WTC11 (cell line): ENCODE measurements around the gene F2RL2.

ENCODE experiments used
- CREB1 ChIP-seq: sonication (generic); formaldehyde crosslinking; IDR thresholded peaks from 2 replicates; pipeline ENCODE4 v1.8.0; 2023; ENCODE audit warnings: mild to moderate bottlenecking, missing genetic modification reagents
- CTCF ChIP-seq: fragments of 200-600 bp; IDR thresholded peaks from 2 replicates; pipeline ENCODE4 v1.8.0; 2022; ENCODE audit warnings: antibody characterized with exemption
- E2F5 ChIP-seq: sonication (generic); formaldehyde crosslinking; IDR thresholded peaks from 2 replicates; pipeline ENCODE4 v1.8.1; 2022; ENCODE audit warnings: mild to moderate bottlenecking, moderate library complexity, missing genetic modification reagents
- HMGXB4 ChIP-seq: sonication (generic); formaldehyde crosslinking; IDR thresholded peaks from 2 replicates; pipeline ENCODE4 v1.8.1; 2023; ENCODE audit warnings: mild to moderate bottlenecking, moderate library complexity, missing genetic modification reagents
- NFYB ChIP-seq: sonication (generic); formaldehyde crosslinking; conservative IDR thresholded peaks from 2 replicates; pipeline ENCODE4 v1.8.0; 2022; ENCODE audit warnings: low read depth, missing genetic modification reagents
- NR2C2 ChIP-seq: sonication (generic); formaldehyde crosslinking; IDR thresholded peaks from 2 replicates; pipeline ENCODE4 v1.8.0; 2022; ENCODE audit warnings: mild to moderate bottlenecking, missing genetic modification reagents
- PRDM15 ChIP-seq: sonication (generic); formaldehyde crosslinking; IDR thresholded peaks from 2 replicates; pipeline ENCODE4 v1.8.0; 2022; ENCODE audit warnings: missing genetic modification reagents
- SP1 ChIP-seq: sonication (generic); formaldehyde crosslinking; conservative IDR thresholded peaks from 2 replicates; pipeline ENCODE4 v1.8.1; 2022; ENCODE audit warnings: missing genetic modification reagents
- ZNF219 ChIP-seq: sonication (generic); formaldehyde crosslinking; IDR thresholded peaks from 2 replicates; pipeline ENCODE4 v1.8.0; 2023; ENCODE audit warnings: missing genetic modification reagents, mild to moderate bottlenecking, borderline replicate concordance
- ZNF263 ChIP-seq: sonication (generic); formaldehyde crosslinking; IDR thresholded peaks from 2 replicates; pipeline ENCODE4 v1.8.1; 2022; ENCODE audit warnings: low read depth, mild to moderate bottlenecking, moderate library complexity, missing genetic modification reagents
- TF ChIP-seq, protein P1 (sequence below): sonication (generic); formaldehyde crosslinking; IDR thresholded peaks from 2 replicates; pipeline ENCODE4 v1.8.0; 2022; ENCODE audit warnings: mild to moderate bottlenecking, missing genetic modification reagents
- TF ChIP-seq, protein P2 (sequence below): sonication (generic); formaldehyde crosslinking; IDR thresholded peaks from 2 replicates; pipeline ENCODE4 v1.8.0; 2023; ENCODE audit warnings: mild to moderate bottlenecking, missing genetic modification reagents

- TF ChIP-seq PRDM15 (CRISPR knock-in tag) (no peak), E2F5 (no peak), SP1 (CRISPR knock-in tag) (no peak), CTCF (no peak), NR2C2 (CRISPR knock-in tag) (no peak), ZNF263 (CRISPR knock-in tag) (no peak), HMGXB4 (CRISPR knock-in tag) (no peak), ZNF219 (no peak), CREB1 (no peak), NFYB (CRISPR knock-in tag) (no peak)
- TF ChIP-seq, protein P1, sequence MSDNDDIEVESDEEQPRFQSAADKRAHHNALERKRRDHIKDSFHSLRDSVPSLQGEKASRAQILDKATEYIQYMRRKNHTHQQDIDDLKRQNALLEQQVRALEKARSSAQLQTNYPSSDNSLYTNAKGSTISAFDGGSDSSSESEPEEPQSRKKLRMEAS, result no peak
- TF ChIP-seq, protein P2, sequence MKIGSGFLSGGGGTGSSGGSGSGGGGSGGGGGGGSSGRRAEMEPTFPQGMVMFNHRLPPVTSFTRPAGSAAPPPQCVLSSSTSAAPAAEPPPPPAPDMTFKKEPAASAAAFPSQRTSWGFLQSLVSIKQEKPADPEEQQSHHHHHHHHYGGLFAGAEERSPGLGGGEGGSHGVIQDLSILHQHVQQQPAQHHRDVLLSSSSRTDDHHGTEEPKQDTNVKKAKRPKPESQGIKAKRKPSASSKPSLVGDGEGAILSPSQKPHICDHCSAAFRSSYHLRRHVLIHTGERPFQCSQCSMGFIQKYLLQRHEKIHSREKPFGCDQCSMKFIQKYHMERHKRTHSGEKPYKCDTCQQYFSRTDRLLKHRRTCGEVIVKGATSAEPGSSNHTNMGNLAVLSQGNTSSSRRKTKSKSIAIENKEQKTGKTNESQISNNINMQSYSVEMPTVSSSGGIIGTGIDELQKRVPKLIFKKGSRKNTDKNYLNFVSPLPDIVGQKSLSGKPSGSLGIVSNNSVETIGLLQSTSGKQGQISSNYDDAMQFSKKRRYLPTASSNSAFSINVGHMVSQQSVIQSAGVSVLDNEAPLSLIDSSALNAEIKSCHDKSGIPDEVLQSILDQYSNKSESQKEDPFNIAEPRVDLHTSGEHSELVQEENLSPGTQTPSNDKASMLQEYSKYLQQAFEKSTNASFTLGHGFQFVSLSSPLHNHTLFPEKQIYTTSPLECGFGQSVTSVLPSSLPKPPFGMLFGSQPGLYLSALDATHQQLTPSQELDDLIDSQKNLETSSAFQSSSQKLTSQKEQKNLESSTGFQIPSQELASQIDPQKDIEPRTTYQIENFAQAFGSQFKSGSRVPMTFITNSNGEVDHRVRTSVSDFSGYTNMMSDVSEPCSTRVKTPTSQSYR (CRISPR knock-in tag), result no peak
These were observed 1.1 kb downstream of the F2RL2 start for GRCh38 chr5:76622076-76622475.
